HG03139 (cell line): ENCODE data around the gene AJM1.
A peak's percentile ranks its signal among the peaks of the same experiment; 100 is the strongest.
"Not testable (repeated sequence)": the region's sequence is repeated elsewhere in the genome, so short reads cannot be mapped to it uniquely, and the experiment has no call there.

ENCODE experiments used
- ATAC-seq: cut with Tn5 transposase; IDR thresholded peaks from one replicate; pipeline ENCODE4 v1.9.1; 2021; ENCODE audit not compliant: unreplicated experiment

Gene AJM1

DNA sequence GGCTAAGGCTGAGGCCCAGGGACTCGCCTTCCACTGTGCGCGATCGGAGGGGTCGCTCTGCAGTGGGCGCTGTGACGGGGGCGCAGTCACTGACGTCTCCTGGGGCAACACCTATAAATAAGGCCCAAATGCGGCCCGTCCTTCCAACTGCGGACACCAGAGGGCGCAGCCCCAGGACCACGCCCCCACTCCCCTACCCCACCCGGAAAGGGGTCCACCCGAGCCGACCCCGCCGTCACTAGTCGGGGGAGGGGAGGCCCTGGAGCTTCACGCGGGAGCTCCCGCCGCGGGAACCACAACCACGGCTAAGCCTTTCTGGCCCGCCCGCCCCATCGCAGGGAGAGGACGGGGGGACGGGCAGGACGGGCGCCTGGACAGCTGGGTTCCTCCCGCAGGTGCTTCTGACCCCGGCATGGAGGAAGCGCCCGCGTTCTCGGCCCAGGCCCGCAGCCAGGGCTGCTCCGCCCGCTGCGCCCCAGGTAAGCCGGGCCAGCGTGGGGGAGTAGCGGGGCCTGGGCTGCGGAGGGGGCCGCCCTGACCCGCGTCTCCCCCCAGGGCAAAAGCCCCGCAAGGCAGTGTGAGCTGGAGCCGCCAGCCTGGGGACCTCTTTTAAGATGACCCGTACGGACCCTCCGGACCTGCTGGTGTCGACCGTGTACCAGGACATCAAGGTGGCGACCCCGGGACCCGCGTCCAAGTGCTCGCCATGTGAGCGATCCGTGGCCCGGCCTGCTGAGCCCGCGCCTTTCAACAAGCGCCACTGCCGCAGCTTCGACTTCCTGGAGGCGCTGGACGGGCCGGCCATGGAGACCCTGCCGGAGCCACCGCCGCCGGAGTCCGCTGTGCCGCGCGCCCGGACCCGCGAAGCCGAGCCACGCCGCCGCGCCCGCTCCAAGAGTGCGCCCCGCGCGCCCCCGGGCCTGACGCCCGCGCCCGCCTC, 1.8 kb downstream of the AJM1 start:
- not testable (repeated sequence) for ATAC-seq

DNA sequence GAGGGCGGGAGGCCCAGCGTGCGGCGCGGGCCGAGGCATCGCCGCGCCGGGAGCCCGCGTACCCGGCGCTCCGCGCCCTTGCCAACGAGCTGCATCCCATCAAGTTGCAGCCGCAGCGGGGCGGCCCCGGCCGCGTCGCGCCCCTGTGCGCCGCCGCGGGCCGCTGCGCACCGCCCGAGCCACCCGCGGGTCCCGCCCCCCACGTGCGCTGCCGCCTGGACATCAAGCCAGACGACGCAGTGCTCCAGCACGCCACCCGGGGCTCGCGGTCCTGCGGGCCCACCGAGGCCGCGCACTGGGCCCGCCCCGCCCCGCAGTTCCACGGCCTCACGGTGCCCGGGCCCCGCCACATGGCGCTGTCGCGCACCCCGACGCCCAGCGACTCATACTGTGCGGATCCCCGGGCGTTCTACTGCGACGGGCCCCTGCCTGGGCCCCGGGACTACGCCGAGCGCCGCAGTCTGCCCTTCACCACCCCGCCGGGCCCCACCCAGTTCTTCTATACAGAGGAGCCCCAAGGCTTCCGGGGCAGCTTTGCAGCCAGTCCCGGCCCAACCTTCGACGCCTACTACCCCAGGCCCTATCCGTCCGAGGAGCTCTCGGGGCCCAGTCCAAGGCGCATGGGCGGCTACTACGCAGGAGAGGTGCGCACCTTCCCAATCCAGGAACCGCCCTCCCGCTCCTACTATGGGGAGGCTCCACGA, 2.6 kb downstream of the AJM1 start:
- ATAC-seq: no peak

DNA sequence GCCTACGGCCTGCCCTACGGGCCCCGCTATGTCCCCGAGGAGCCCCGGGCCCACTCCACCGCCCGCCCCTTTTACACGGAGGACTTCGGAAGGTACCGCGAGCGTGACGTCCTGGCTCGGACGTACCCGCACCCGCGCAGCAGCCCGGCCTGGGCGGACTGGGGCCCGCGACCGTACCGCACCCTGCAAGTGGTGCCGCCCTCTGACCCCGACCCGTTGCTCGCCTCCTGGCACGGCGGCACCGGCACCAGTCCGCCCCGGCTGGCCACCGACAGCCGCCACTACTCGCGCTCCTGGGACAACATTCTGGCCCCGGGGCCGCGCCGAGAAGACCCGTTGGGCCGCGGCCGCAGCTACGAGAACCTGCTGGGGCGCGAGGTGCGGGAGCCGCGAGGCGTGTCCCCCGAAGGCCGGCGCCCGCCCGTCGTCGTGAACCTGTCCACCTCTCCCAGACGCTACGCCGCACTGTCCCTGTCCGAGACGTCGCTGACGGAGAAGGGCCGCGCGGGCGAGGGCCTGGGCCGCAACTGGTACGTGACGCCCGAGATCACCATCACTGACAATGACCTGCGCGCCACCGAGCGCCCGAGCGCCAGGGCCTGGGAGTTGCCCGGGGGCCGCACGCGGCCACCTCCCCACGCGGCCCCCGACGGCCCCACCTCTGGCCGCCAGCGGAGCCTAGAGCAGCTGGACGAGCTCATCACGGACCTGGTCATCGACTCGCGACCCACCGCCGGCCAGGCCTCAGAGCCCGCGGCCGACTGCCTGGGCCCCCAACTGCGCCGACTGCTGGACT, 3.4 kb downstream of the AJM1 start:
- no peak for ATAC-seq

DNA sequence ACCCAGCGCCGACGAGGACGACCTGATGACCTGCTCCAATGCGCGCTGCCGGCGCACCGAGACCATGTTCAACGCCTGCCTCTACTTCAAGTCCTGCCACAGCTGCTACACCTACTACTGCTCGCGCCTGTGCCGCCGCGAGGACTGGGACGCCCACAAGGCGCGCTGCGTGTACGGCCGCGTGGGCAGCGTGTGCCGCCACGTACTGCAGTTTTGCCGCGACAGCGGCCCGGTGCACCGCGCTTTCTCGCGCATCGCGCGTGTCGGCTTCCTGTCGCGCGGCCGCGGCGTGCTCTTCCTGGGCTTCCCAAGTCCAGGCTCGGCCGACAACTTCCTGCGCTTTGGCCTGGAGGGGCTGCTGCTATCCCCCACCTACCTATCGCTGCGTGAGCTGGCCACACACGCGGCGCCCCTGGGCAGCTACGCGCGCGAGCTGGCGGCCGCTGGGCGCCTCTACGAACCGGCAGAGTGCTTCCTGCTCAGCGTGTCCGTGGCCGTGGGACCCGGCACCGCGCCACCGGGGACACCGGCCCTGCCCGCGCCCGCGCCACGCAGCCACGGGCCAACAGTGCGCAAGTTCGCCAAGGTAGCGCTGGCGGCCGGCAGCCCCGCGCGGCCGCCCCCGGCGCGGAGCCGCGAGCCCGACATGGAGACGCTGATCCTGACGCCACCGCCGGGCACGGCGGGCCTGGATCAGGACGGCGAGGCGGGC, 4.3 kb downstream of the AJM1 start:
- ATAC-seq: no peak

DNA sequence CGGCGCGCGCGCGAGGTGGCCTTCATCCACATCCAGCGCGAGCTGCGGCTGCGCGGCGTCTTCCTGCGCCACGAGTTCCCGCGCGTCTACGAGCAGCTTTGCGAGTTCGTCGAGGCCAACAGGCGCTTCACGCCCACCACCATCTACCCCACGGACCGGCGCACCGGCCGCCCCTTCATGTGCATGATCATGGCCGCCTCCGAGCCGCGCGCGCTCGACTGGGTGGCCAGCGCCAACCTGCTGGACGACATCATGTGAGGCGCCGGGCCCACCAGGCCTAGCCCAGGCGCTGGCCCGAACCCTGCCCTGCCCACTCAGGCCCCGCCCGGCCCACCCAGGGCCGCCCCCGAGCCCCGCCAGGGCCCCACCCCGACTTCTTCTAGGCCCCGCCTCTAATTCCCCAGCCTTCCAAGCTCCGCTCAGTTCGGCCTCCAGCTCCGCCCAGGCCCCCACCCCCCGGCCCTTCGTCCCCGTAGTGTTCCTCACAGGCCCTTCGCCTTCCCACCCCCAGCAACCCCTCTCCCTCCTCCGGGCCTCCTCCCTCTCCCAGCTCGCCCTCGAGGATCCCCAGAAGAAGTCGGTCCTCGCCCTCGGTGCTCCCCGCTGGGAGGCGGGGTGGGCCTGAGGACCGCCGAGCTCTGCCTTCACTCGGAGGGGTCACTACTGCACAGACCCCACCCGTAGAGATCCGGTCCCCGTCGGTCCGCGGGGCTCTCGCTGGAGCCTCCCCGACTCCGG, 5.0 kb downstream of the AJM1 start:
- ATAC-seq: no peak

DNA sequence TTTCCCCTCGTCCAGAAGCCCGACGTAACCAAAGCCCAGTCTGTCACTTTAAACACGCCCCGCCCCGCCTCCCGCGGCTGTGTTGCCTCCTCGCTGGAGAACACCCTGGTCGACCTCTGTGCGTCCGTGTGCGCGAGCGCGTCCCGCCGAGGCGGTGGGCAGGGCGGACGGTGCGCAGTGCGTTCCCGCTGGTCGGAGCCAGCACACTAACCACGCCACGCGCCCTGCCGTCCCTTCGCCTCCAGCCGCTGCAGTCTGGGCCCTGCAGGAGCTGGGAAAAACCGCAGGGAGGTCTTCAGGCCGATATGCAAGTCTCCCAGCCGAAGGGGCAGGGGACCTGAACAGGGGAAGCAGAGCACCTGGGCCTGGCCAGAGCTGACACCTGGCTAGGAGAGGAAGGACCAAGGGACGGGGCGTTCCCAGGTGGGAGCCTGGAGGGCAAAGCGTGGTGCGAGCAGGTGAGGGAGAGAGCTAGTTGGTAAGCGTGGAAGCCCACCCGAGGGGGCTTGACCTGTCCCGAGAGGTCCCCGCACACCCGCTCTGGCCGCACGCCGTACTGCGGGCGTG, 5.6 kb downstream of the AJM1 start:
- no peak for ATAC-seq

DNA sequence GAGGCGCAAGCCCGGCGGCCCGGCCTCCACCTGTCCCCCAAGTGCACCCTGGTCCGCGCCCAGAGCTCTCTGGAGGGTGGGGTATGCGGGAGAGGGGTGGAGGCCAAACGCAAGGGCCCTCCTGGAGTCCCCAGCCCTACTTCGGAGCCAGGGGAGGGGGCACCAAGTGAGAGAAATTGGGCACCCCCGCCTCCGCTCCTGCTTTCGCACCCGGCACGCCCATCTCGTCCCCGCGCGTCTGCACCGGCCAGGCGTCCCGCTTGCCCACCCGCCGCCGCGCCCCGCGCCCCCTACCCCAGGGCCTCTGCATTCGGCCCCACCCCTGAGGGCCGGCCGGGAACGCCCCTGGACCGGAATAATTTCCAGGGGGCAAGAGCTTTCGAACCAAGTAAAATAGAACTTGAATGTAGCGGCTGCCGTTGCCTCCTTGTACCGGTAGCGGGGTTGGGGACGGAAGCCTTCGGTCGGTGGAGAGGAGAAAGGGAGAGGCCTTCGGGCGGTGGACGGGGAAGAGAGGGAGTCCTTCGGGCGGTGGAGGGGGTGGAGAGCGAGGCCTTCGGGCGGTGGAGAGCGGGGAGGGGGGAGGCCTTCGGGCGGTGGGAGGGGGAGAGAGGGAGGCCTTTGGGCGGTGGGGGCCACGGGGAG, 6.2 kb downstream of the AJM1 start:
- no peak for ATAC-seq

DNA sequence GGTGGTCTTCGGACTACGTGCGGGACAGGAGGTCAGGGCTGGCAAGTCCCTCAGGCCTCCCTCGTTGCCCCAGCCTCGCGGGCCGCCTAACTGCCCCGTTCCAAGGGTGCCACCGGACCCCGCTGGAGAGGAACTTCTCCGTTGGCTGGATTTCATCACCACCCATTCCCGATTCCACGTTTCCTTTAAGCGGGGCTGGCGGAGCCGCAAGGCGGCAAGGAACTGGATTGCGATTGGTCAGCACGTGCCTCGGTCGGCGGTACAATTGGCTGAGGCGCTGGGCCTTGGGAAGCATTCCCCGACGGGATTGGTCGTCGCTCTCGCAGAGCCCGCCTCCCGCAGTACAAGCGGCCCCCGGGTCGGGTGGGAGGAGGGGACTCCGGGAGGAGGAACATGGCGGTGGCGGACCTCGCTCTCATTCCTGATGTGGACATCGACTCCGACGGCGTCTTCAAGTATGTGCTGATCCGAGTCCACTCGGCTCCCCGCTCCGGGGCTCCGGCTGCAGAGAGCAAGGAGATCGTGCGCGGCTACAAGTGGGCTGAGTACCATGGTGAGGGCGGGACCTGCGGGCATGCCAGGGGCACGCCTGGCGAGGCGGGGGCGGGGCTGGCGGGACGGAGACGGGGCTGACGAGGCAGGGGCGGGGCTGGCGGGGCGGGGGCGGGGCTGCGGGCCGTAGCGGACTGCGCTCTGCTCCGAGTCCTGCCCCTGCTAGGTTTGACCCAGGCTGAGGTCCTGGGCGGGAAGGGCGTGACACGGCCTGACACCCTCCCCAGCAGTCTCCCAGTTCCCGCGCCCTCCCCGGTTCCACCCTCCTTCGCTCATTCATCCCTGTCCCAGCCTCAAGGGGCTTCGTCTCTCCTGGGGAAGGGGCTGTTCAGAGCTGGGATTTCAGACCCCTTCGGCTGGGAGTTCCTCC, 7.0 kb downstream of the AJM1 start, which contains the start of gene PHPT1:
TSS of gene PHPT1 (plus strand) at position 372 of the 922 bp plus-strand sequence. CDS start at position 394, 22 bp downstream.
- ATAC-seq: peak; percentile 79

DNA sequence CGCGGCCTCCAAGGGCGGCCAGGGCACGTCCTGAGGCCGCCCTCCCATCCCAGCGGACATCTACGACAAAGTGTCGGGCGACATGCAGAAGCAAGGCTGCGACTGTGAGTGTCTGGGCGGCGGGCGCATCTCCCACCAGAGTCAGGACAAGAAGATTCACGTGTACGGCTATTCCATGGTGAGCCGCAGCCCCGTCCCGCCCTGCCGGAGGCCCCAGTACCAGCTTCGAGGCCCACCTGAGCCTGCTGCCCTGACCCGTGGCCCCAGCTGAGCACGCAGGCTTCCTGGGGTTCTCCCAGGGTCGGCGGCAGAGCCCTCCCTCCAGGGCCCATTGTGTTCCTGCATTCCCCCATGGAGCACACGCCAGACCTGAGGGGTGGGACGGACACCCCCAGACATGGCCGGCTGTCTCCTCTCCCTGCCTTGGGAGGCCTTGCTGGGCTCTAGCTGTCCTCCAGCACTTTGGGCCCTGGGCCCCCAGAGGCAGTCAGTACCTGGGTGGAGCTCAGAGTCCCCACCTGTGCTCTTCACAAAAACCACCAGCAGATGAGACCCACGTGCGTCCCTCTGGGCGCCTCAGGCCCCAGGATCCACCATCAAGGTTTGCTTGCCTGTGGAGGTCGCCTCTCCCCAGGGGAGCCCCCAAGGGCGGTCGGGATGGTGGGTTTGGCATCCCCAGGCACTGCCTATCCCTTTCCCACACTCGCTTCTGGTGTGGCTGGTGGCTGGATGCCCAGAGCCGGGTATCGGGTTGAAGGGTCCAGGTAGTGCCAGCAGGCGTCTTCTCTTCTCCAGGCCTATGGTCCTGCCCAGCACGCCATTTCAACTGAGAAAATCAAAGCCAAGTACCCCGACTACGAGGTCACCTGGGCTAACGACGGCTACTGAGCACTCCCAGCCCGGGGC, 7.9 kb downstream of the AJM1 start:
- no peak for ATAC-seq

DNA sequence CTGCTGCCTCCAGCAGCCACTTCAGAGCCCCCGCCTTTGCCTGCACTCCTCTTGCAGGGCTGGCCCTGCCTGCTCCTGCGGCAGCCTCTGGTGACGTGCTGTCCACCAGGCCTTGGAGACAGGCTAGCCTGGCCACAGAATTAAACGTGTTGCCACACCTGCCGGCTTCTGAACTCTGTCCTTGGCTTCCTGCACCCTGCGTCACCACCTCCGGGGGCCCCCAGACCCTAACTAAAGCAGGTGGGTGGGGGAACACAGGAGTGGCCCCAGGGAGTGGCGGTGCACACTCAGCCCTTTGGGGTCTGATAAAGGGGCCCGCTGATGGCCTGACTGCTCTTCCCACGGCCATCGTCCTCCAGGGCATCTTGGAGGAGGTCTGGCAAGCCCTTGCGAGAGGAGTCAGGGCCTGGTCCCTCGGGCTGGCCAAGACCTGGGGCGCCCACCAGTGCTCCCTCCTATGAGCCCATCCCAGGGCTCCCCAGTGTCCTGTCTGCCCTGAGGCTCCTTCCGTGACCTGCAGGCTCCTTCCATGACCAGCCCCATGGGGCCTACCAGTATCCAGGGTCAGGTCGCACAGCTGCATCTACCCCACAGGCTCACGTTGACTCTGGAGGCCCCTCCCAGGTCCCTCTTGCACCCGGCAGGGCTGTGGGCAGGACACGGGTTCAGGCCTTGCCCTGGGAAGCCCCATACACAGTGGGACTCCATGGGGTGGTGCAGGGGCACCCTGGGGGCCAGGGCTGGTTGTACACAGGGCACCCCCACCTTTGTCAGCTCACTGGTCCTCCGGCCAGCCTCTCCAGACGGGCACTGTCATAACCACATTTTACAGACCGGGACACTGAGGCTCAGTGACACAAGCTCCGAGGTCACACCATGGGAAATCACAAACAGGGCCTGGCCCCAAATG, 8.8 kb downstream of the AJM1 start:
- ATAC-seq: no peak

DNA sequence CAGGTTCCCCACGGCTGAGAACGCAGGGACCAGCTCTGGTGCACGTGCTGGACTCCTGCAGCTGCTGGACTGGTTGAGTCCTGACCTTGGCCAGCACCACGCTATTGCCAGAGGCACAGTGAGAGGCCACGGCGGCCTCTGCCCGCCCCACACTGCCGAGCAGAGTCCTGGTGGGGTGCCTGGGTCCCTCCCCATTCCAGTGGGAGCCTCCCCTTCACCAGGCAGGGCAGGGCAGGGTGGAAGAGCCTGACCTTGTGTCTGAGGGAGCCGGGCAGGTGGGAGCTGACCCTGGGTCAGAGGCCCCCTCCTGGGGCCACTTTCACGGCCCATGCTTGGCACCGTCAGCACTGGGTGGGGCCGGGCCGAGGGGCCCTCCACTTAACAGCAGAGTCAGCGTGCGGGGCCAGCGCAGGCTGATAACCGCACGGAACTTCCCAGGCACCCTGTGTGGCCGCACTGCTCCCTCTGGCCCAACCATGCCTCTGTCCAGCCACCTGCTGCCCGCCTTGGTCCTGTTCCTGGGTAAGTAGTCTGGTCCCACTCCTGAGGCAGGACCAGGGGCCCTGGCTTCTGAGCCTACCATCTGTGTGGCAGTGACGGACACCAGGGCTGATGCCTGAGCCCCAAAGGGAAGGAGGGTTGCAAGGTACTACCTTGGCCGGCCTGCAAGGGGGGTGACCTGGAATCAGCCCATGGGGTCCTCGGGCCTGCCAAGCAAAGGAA, 9.8 kb downstream of the AJM1 start, which contains the start of gene MAMDC4:
TSS of gene MAMDC4 (plus strand) at position 406 of the 723 bp plus-strand sequence. CDS start at position 477, 71 bp downstream.
- no peak for ATAC-seq

DNA sequence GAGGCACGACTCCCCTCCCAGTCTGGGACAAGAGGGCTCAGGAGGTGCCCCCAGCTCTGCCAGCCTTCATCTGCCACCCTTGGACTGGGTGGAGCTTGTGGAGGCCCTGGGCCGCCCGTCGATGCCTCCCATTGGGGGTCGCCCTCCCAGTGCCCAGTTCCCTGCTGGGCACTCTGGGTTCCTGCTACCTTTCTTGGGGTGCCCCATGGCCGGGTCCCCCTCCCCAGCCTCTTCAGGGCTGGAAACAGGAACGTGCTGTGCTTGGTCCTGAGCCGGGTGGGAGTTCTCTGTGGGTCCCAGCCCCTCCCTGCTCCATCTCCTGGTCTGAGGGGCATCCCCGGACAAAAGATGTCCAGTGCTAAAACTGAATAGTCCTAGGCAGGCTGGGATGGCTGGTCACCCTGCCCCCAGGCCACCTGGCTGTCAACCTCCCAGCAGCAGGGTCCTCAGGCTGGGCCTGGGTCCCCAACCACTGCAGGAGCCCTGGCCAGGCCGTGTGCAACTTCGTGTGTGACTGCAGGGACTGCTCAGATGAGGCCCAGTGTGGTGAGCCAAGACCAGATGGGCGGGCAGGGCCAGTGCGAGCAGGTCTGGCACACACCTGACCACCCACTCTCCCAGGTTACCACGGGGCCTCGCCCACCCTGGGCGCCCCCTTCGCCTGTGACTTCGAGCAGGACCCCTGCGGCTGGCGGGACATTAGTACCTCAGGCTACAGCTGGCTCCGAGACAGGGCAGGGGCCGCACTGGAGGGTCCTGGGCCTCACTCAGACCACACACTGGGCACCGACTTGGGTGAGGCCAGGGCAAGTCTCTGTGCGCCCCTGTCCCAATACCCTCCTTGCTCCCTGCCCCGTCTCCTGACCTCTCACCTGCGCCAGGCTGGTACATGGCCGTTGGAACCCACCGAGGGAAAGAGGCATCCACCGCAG, 10.7 kb downstream of the AJM1 start:
- ATAC-seq: no peak

DNA sequence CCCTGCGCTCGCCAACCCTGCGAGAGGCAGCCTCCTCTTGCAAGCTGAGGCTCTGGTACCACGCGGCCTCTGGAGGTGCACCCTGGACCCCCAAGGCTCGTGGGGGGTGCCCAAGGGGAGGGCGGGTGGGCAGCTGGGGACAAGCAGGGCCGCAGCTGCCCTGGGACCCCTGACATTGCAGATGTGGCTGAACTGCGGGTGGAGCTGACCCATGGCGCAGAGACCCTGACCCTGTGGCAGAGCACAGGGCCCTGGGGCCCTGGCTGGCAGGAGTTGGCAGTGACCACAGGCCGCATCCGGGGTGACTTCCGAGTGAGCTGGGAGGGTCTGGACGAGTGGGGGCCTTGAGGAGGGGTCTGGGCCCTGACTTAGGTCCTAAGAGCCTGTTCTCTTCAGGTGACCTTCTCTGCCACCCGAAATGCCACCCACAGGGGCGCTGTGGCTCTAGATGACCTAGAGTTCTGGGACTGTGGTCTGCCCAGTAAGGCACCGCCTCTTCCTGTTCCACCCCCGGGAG, 11.4 kb downstream of the AJM1 start:
- ATAC-seq: no peak
